ENCODE measurements around the gene FZR1. TPM values are rescaled to one million over a fixed set of nuclear protein-coding genes. Genes with fewer than 3 reads are reported as not detected.
A peak's percentile ranks its signal among the peaks of the same experiment; 100 is the strongest.

Gene FZR1
- total RNA-seq, 2 donors from 2014 or later = 39.7 to 47.2 TPM

- intact Hi-C loops (cut with DNase I, micrococcal nuclease) = loop anchor here in 1 of 2 donors (10.0 kb wide), 1 partner anchor 146 kb away; no protein-coding TSS in a partner anchor
- DNase-seq = no peak
- no peak for ATAC-seq
Measured at GRCh38 chr19:3470500-3471128, 35.5 kb upstream of the FZR1 start.

- DNase-seq (peak in 1 of 2 donors; percentile 46), ATAC-seq (peak; percentile 27)
Measured at GRCh38 chr19:3471954-3472655, 34.0 kb upstream of the FZR1 start.

GRCh38 chr19:3474010-3474409 is 32.1 kb upstream of the FZR1 start:
- peak; percentile 64 to 74 for DNase-seq
- intact Hi-C loops (cut with DNase I, micrococcal nuclease) = loop anchor here in 1 of 2 donors (10.0 kb wide), 1 partner anchor 149 kb away; no protein-coding TSS in a partner anchor
- peak; percentile 79 for ATAC-seq

More at GRCh38 chr19:3471954-3472655, 34.0 kb upstream of the FZR1 start:
- intact Hi-C loops (cut with DNase I, micrococcal nuclease) = loop anchor here in 1 of 2 donors (10.0 kb wide), 1 partner anchor 147 kb away; no protein-coding TSS in a partner anchor

GRCh38 chr19:3474614-3475013 is 31.5 kb upstream of the FZR1 start:
- intact Hi-C loops (cut with DNase I, micrococcal nuclease) = loop anchor here (5.0 to 10.0 kb wide), 2 partner anchors 150 to 152 kb away; no protein-coding TSS in a partner anchor
- no peak for ATAC-seq
- DNase-seq = no peak

- ATAC-seq (no peak), DNase-seq (no peak)
- intact Hi-C loops (cut with DNase I, micrococcal nuclease) = loop anchor here (5.0 to 10.0 kb wide), 2 partner anchors 151 to 153 kb away; no protein-coding TSS in a partner anchor
Measured at GRCh38 chr19:3475449-3475848, 30.7 kb upstream of the FZR1 start.

GRCh38 chr19:3476830-3477229 is 29.3 kb upstream of the FZR1 start:
- intact Hi-C loops (cut with DNase I, micrococcal nuclease) = loop anchor here (5.0 to 10.0 kb wide), 2 partner anchors 152 to 155 kb away; no protein-coding TSS in a partner anchor
- ATAC-seq (no peak), DNase-seq (no peak)

- intact Hi-C loops (cut with DNase I, micrococcal nuclease) = loop anchor here (5.0 to 10.0 kb wide), 2 partner anchors 153 to 155 kb away; no protein-coding TSS in a partner anchor
- ATAC-seq (no peak), DNase-seq (no peak)
Measured at GRCh38 chr19:3477506-3477905, 28.6 kb upstream of the FZR1 start.

- ATAC-seq (no peak), DNase-seq (no peak)
- intact Hi-C loops (cut with DNase I, micrococcal nuclease) = loop anchor here (5.0 to 10.0 kb wide), 2 partner anchors 153 to 156 kb away; no protein-coding TSS in a partner anchor
Measured at GRCh38 chr19:3477951-3478350, 28.2 kb upstream of the FZR1 start.

GRCh38 chr19:3478409-3479176 is 27.5 kb upstream of the FZR1 start:
- no peak for DNase-seq
- ATAC-seq = no peak
- intact Hi-C loops (cut with DNase I, micrococcal nuclease) = loop anchor here (5.0 to 10.0 kb wide), 2 partner anchors 154 to 156 kb away; no protein-coding TSS in a partner anchor

GRCh38 chr19:3479177-3479833 is 26.8 kb upstream of the FZR1 start:
- ATAC-seq = peak; percentile 12
- intact Hi-C loops (cut with DNase I, micrococcal nuclease) = loop anchor here (5.0 to 10.0 kb wide), 2 partner anchors 155 to 157 kb away; no protein-coding TSS in a partner anchor

GRCh38 chr19:3479834-3480215 is 26.3 kb upstream of the FZR1 start:
- ATAC-seq (peak; percentile 42), DNase-seq (peak; percentile 52 to 59)
- intact Hi-C loops (cut with DNase I, micrococcal nuclease) = loop anchor here (5.0 to 10.0 kb wide), 2 partner anchors 155 to 158 kb away; no protein-coding TSS in a partner anchor

More at GRCh38 chr19:3479177-3479833, 26.8 kb upstream of the FZR1 start:
- DNase-seq = peak in 1 of 2 donors; percentile 58

GRCh38 chr19:3480383-3481091 is 25.6 kb upstream of the FZR1 start, which contains the start of gene SMIM24:
Gene SMIM24, minus strand, starts transcription at chr19:3480525. Its CDS starts 62 bp downstream, at chr19:3480463.
- ATAC-seq = peak; percentile 78
- intact Hi-C loops (cut with DNase I, micrococcal nuclease) = no loop called here
- DNase-seq = peak; percentile 85 to 89

GRCh38 chr19:3481241-3482090 is 24.6 kb upstream of the FZR1 start:
- ATAC-seq (no peak), DNase-seq (no peak)
- intact Hi-C loops (cut with DNase I, micrococcal nuclease) = no loop called here

GRCh38 chr19:3482507-3483225 is 23.4 kb upstream of the FZR1 start:
- DNase-seq (peak; percentile 77 to 78), ATAC-seq (peak; percentile 64)
- intact Hi-C loops (cut with DNase I, micrococcal nuclease) = no loop called here

- DNase-seq = peak; percentile 67 to 68
- intact Hi-C loops (cut with DNase I, micrococcal nuclease) = no loop called here
- peak; percentile 55 for ATAC-seq
Measured at GRCh38 chr19:3483226-3483628, 22.9 kb upstream of the FZR1 start, which contains the start of gene SMIM44. Gene SMIM44, minus strand, starts transcription at chr19:3483441. Its CDS starts 38 bp downstream, at chr19:3483403.
